K562 (cell line): ENCODE measurements around the gene IQCN. TPM values are rescaled to one million over a fixed set of nuclear protein-coding genes. Genes with fewer than 3 reads are reported as not detected.

ENCODE experiments used
- CLOCK ChIP-seq: fragments of 250-450 bp; sonication (Bioruptor Pico); IDR thresholded peaks from 2 replicates; pipeline ENCODE4 v1.4.0; 2020; ENCODE audit warnings: mild to moderate bottlenecking, moderate library complexity, borderline replicate concordance
- HMBOX1 ChIP-seq: sonication (generic); IDR thresholded peaks from 2 replicates; pipeline ENCODE4 v1.6.1; 2016
- L3MBTL2 ChIP-seq: fragments of 450-650 bp; IDR thresholded peaks from 2 replicates; pipeline ENCODE4 v1.6.1; 2016; ENCODE audit warnings: mild to moderate bottlenecking, moderate library complexity
- ZKSCAN8 ChIP-seq: fragments of 200-800 bp; sonication (Bioruptor generic); IDR thresholded peaks from 2 replicates; pipeline ENCODE4 v1.6.1; 2016; ENCODE audit warnings: missing genetic modification characterization, missing compliant biosample characterization
- ZMIZ1 ChIP-seq, 2 experiments: fragments of 150-350 bp in 1 of 2; IDR thresholded peaks; 2 replicates each; pipeline ENCODE4 v1.6.1; 2012 to 2016; ENCODE audit warnings: low read depth in 2 of 2, low read length in 2 of 2, mild to moderate bottlenecking in 1 of 2, moderate library complexity in 1 of 2
- ZNF764 ChIP-seq: fragments of 250-450 bp; sonication (Bioruptor Pico); IDR thresholded peaks from 2 replicates; pipeline ENCODE4 v1.4.0; 2020; ENCODE audit warnings: low read depth, mild to moderate bottlenecking, moderate library complexity
- polyA plus RNA-seq, 8 experiments: library from polyadenylated mRNA; depleted of rRNA in 4 of 8; stranded (reverse) in 5 of 8; unstranded in 3 of 8; fragments of >200 nt; fragmentation: Nextera tagmentation in 2 of 8; fragmentation: Illumina TruSeq in 1 of 8; extraction: Ambion mirVana in 2 of 8; extraction: Trizol in 1 of 8; gene quantifications; 2 replicates each; pipeline versions ENCODE4 v1.2.1 to v1.2.3, GENCODE V29; 2011 to 2014; ENCODE audit warnings: inconsistent platforms in 1 of 8, missing spikeins in 1 of 8
- total RNA-seq, 7 experiments: library from RNA; depleted of rRNA in 6 of 7; stranded (reverse); fragments of >200 nt in 6 of 7; fragmentation: Illumina TruSeq in 2 of 7; extraction: Trizol in 2 of 7; gene quantifications; 2 replicates each; pipeline versions ENCODE4 v1.2.1 to v1.2.3, GENCODE V29; 2011 to 2021; ENCODE audit warnings: low replicate concordance in 1 of 7

IQCN gene
- total and polyA plus RNA-seq, 9 of the 15 experiments (the other 6 are each of a cell fraction or from before 2014, with no cell fraction given) = 0.01 to 0.07 (median 0.04) TPM; not detected in 3

GRCh38 chr19:18321734-18322102, 47.5 kb upstream of the IQCN start (continued):
- TF ChIP-seq ZMIZ1 (IDR thresholded peaks at IDR 0.05; ENCODE audit: low read depth in 2 of 2, low read length in 2 of 2) (no peak), CLOCK (no peak), L3MBTL2 (0 out of 2 replicates have a peak, but pooled peaks have one; percentile 21), ZKSCAN8 (CRISPR knock-in tag) (0 out of 2 replicates have a peak, but pooled peaks have one; percentile 55), ZNF764 (no peak), HMBOX1 (peak; percentile 56; the same call in 1 of the 2 replicates)
